LNCAP (cell line): ENCODE results near the gene NDUFAF4.

Experiments
- CTCF ChIP-seq: fragments of 450-650 bp; IDR thresholded peaks from 2 replicates; pipeline ENCODE4 v1.5.1; 2017; ENCODE audit warnings: mild to moderate bottlenecking

NDUFAF4 gene

GRCh38 chr6:96898241-96898851 lies 655 bp upstream of the NDUFAF4 start:
- no peak for TF ChIP-seq CTCF

GRCh38 chr6:96889146-96889545 lies 8.5 kb downstream of the NDUFAF4 start:
- TF ChIP-seq CTCF, result no peak

GRCh38 chr6:96888745-96889144 lies 8.9 kb downstream of the NDUFAF4 start:
- no peak for TF ChIP-seq CTCF

- TF ChIP-seq CTCF, result no peak
Measured at GRCh38 chr6:96886519-96886918, 11.2 kb downstream of the NDUFAF4 start.

- TF ChIP-seq CTCF, result no peak
Measured at GRCh38 chr6:96878143-96878542, 19.5 kb downstream of the NDUFAF4 start.

- TF ChIP-seq CTCF, result no peak
Measured at GRCh38 chr6:96876886-96877545, 20.7 kb downstream of the NDUFAF4 start.

- TF ChIP-seq CTCF, result no peak
Measured at GRCh38 chr6:96872976-96873375, 24.7 kb downstream of the NDUFAF4 start.
